HTR-8/SVneo (cell line): ENCODE data around the gene PLXND1.

Experiments
- DNase-seq: peaks from one replicate; pipeline ENCODE4 v3.0.0; 2011; ENCODE audit warnings: low spot score, mixed read lengths; ENCODE audit not compliant: insufficient read length
- FAIRE-seq: peaks from 2 replicates; lab custom pipeline; 2011; peaks lifted over from hg19 to GRCh38; lab: Jason Lieb, UNC

Gene PLXND1

GRCh38 chr3:129632056-129632455 is 25.6 kb upstream of the PLXND1 start:
- no peak for DNase-seq
- FAIRE-seq = no peak

GRCh38 chr3:129629011-129629410 is 22.5 kb upstream of the PLXND1 start:
- DNase-seq = no peak
- FAIRE-seq = no peak

GRCh38 chr3:129628169-129628522 is 21.7 kb upstream of the PLXND1 start:
- FAIRE-seq (no peak), DNase-seq (no peak)

- DNase-seq = no peak
- FAIRE-seq = no peak
Observed at GRCh38 chr3:129627350-129628168, 21.1 kb upstream of the PLXND1 start.

- no peak for FAIRE-seq
- peak; percentile 91 for DNase-seq
Observed at GRCh38 chr3:129626744-129627349, 20.4 kb upstream of the PLXND1 start.

GRCh38 chr3:129625072-129625874 is 18.8 kb upstream of the PLXND1 start:
- no peak for FAIRE-seq
- no peak for DNase-seq

GRCh38 chr3:129624347-129625071 is 18.0 kb upstream of the PLXND1 start:
- DNase-seq = no peak
- no peak for FAIRE-seq

GRCh38 chr3:129623447-129624118 is 17.1 kb upstream of the PLXND1 start:
- FAIRE-seq = no peak
- no peak for DNase-seq

GRCh38 chr3:129622933-129623332 is 16.5 kb upstream of the PLXND1 start:
- no peak for FAIRE-seq
- DNase-seq = no peak

GRCh38 chr3:129622226-129622874 is 15.9 kb upstream of the PLXND1 start:
- no peak for DNase-seq
- no peak for FAIRE-seq

- DNase-seq = no peak
- FAIRE-seq = no peak
Observed at GRCh38 chr3:129621626-129622225, 15.2 kb upstream of the PLXND1 start.

- DNase-seq (no peak), FAIRE-seq (no peak)
Observed at GRCh38 chr3:129620828-129621559, 14.5 kb upstream of the PLXND1 start.

- DNase-seq (no peak), FAIRE-seq (no peak)
Observed at GRCh38 chr3:129619726-129620162, 13.3 kb upstream of the PLXND1 start.

GRCh38 chr3:129618901-129619671 is 12.6 kb upstream of the PLXND1 start:
- FAIRE-seq = no peak

GRCh38 chr3:129618186-129618820 is 11.8 kb upstream of the PLXND1 start:
- no peak for DNase-seq
- no peak for FAIRE-seq

More at GRCh38 chr3:129618901-129619671, 12.6 kb upstream of the PLXND1 start:
- DNase-seq = no peak

- no peak for DNase-seq
- FAIRE-seq = no peak
Observed at GRCh38 chr3:129617381-129618185, 11.1 kb upstream of the PLXND1 start.
